Measurements from ENCODE around the gene OST4.

The OST4 gene

GRCh38 chr2:27096748-27097297 lies 25.4 kb upstream of the OST4 start:
- Mint-ChIP-seq H3K4me3 (no peak overlapping the region), H3K36me3 (no peaks in the 10 kb centered on the region), H3K27ac (no peak overlapping the region), H3K4me1 (ENCODE audit: low read depth) (peaks cover 9% of the 10 kb centered on the region), H3K27me3 (no peaks in the 10 kb centered on the region), H3K9me3 (ENCODE audit: low read depth) (no peaks in the 10 kb centered on the region)

- no peaks in the 10 kb centered on the region for H3K36me3 Mint-ChIP-seq
- peaks cover 11% of the 10 kb centered on the region for H3K4me1 Mint-ChIP-seq (ENCODE audit: low read depth)
- no peaks in the 10 kb centered on the region for H3K27me3 Mint-ChIP-seq
- peak overlapping the region; percentile 57 for H3K4me3 Mint-ChIP-seq
- H3K9me3 Mint-ChIP-seq (ENCODE audit: low read depth) = no peaks in the 10 kb centered on the region
- no peak overlapping the region for H3K27ac Mint-ChIP-seq
These were observed 24.5 kb upstream of the OST4 start for GRCh38 chr2:27095745-27096651.

- H3K36me3 Mint-ChIP-seq = no peaks in the 10 kb centered on the region
- H3K27me3 Mint-ChIP-seq = no peaks in the 10 kb centered on the region
- H3K27ac Mint-ChIP-seq = no peak overlapping the region
- no peak overlapping the region for H3K4me3 Mint-ChIP-seq
- no peaks in the 10 kb centered on the region for H3K9me3 Mint-ChIP-seq (ENCODE audit: low read depth)
- peaks cover 11% of the 10 kb centered on the region for H3K4me1 Mint-ChIP-seq (ENCODE audit: low read depth)
These were observed 23.9 kb upstream of the OST4 start for GRCh38 chr2:27095427-27095744.

- H3K27me3 Mint-ChIP-seq = no peaks in the 10 kb centered on the region
- no peaks in the 10 kb centered on the region for H3K36me3 Mint-ChIP-seq
- H3K9me3 Mint-ChIP-seq (ENCODE audit: low read depth) = no peaks in the 10 kb centered on the region
- no peak overlapping the region for H3K4me3 Mint-ChIP-seq
- H3K27ac Mint-ChIP-seq = no peak overlapping the region
- H3K4me1 Mint-ChIP-seq (ENCODE audit: low read depth) = peaks cover 14% of the 10 kb centered on the region
These were observed 23.0 kb upstream of the OST4 start for GRCh38 chr2:27094353-27094984.

- H3K36me3 Mint-ChIP-seq = no peaks in the 10 kb centered on the region
- no peak overlapping the region for H3K27ac Mint-ChIP-seq
- H3K4me1 Mint-ChIP-seq (ENCODE audit: low read depth) = peaks cover 16% of the 10 kb centered on the region
- H3K4me3 Mint-ChIP-seq = no peak overlapping the region
- H3K9me3 Mint-ChIP-seq (ENCODE audit: low read depth) = no peaks in the 10 kb centered on the region
- no peaks in the 10 kb centered on the region for H3K27me3 Mint-ChIP-seq
These were observed 22.2 kb upstream of the OST4 start for GRCh38 chr2:27093430-27094352.

- Mint-ChIP-seq H3K27me3 (no peaks in the 10 kb centered on the region), H3K4me1 (ENCODE audit: low read depth) (peaks cover 18% of the 10 kb centered on the region), H3K9me3 (ENCODE audit: low read depth) (no peaks in the 10 kb centered on the region), H3K27ac (no peak overlapping the region), H3K4me3 (no peak overlapping the region), H3K36me3 (no peaks in the 10 kb centered on the region)
These were observed 21.4 kb upstream of the OST4 start for GRCh38 chr2:27092696-27093429.

- Mint-ChIP-seq H3K4me3 (no peak overlapping the region), H3K36me3 (no peaks in the 10 kb centered on the region), H3K4me1 (ENCODE audit: low read depth) (peaks cover 25% of the 10 kb centered on the region), H3K27me3 (no peaks in the 10 kb centered on the region), H3K27ac (no peak overlapping the region), H3K9me3 (ENCODE audit: low read depth) (no peaks in the 10 kb centered on the region)
These were observed 20.6 kb upstream of the OST4 start for GRCh38 chr2:27091746-27092695.

GRCh38 chr2:27089111-27089954 lies 17.9 kb upstream of the OST4 start:
- Mint-ChIP-seq H3K27me3 (no peaks in the 10 kb centered on the region), H3K36me3 (no peaks in the 10 kb centered on the region), H3K27ac (no peak overlapping the region), H3K9me3 (ENCODE audit: low read depth) (no peaks in the 10 kb centered on the region), H3K4me1 (ENCODE audit: low read depth) (peaks cover 24% of the 10 kb centered on the region), H3K4me3 (no peak overlapping the region)

- H3K36me3 Mint-ChIP-seq = no peaks in the 10 kb centered on the region
- no peaks in the 10 kb centered on the region for H3K27me3 Mint-ChIP-seq
- no peaks in the 10 kb centered on the region for H3K9me3 Mint-ChIP-seq (ENCODE audit: low read depth)
- peaks cover 24% of the 10 kb centered on the region for H3K4me1 Mint-ChIP-seq (ENCODE audit: low read depth)
- H3K4me3 Mint-ChIP-seq = no peak overlapping the region
- no peak overlapping the region for H3K27ac Mint-ChIP-seq
These were observed 17.2 kb upstream of the OST4 start for GRCh38 chr2:27088634-27089033.

GRCh38 chr2:27087823-27088410 lies 16.5 kb upstream of the OST4 start:
- Mint-ChIP-seq H3K9me3 (ENCODE audit: low read depth) (no peaks in the 10 kb centered on the region), H3K4me1 (ENCODE audit: low read depth) (peaks cover 24% of the 10 kb centered on the region), H3K4me3 (peak overlapping the region; percentile 89), H3K27ac (no peak overlapping the region), H3K36me3 (no peaks in the 10 kb centered on the region), H3K27me3 (no peaks in the 10 kb centered on the region)

- H3K36me3 Mint-ChIP-seq = no peaks in the 10 kb centered on the region
- H3K4me1 Mint-ChIP-seq (ENCODE audit: low read depth) = peaks cover 24% of the 10 kb centered on the region
- no peaks in the 10 kb centered on the region for H3K27me3 Mint-ChIP-seq
- H3K9me3 Mint-ChIP-seq (ENCODE audit: low read depth) = no peaks in the 10 kb centered on the region
- H3K27ac Mint-ChIP-seq = peak within 1 kb of the TSS; percentile 66
- peak within 1 kb of the TSS; percentile 89 for H3K4me3 Mint-ChIP-seq
These were observed 15.5 kb upstream of the OST4 start, which contains the start of gene KHK for GRCh38 chr2:27086724-27087593. Gene KHK (plus strand): TSS chr2:27086772. CDS start chr2:27087260, 488 bp downstream.
